ENCODE measurements around the gene APIP. TPM values are rescaled to one million over a fixed set of nuclear protein-coding genes. Genes with fewer than 3 reads are reported as not detected.

The APIP gene
- total RNA-seq, 1 donor from 2014 or later: 26.0 TPM

DNA sequence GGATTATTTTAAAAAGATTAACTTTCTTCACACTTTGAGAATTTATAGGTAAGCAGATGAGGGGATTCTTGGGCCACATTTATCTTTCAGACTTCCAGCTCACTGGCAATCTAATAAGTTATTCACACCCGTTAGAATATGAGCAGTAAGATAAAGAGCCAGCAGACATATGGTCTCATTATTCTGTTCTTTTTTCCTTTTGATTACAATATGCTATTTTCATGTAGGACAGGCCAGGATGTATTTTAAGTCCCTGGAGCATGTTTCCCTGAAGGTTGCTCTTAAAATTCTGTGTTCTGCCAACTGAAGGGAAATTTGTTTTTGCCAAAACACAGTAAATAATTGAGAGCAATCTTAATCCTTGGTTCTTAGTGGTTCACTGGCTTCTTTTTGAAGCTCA lies 22.4 kb upstream of the APIP start:
- H3K4me3 ChIP-seq (ENCODE audit: low read depth, low read length): no peak overlapping the region
- TF ChIP-seq CTCF (conservative IDR thresholded peaks at IDR 0.05; ENCODE audit: low read depth, low read length): no peak
- no peak for DNase-seq (ENCODE audit: low read depth)

GRCh38 chr11:34936945-34937629 lies 20.9 kb upstream of the APIP start:
- TF ChIP-seq CTCF (conservative IDR thresholded peaks at IDR 0.05; ENCODE audit: low read depth, low read length): no peak
- DNase-seq (ENCODE audit: low read depth): no peak

GRCh38 chr11:34929794-34930763 lies 13.9 kb upstream of the APIP start:
- no peak for TF ChIP-seq CTCF (conservative IDR thresholded peaks at IDR 0.05; ENCODE audit: low read depth, low read length)
- no peak overlapping the region for H3K4me3 ChIP-seq (ENCODE audit: low read depth, low read length)
- no peak for DNase-seq (ENCODE audit: low read depth)

More at GRCh38 chr11:34936945-34937629, 20.9 kb upstream of the APIP start:
- H3K4me3 ChIP-seq (ENCODE audit: low read depth, low read length): no peak overlapping the region

DNA sequence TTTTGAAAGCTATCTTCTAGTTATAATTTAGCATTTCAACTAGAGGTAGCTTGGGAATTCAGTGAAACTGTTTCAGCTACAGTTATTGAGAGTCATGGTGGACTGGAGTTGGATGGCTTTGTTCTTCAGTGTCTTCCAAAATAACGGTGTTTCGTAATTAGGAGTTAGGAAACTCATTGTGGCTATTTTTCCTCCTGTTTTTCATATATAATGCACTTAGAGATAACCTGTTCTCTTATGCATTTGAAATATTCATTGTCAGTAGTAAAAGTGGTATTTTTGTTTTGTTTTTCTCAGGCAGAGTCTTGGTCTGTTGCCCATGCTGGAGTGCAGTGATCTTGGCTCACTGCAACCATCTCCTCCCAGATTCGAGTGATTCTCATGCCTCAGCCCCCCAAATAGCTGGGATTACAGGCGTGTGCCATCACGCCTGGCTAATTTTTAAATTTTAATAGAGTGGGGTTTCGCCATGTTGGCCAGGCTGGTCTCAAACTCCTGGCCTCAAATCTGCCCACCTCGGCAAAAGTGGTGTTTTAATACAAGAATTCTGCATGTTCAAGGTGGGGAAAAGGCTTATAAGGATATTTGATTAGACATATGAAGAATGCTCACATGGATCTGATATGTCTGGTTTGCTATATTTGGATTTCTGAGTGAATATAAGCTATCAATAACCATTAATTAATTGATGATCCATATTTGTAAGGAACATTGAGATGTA lies 12.9 kb upstream of the APIP start:
- no peak overlapping the region for H3K4me3 ChIP-seq (ENCODE audit: low read depth, low read length)
- TF ChIP-seq CTCF (conservative IDR thresholded peaks at IDR 0.05; ENCODE audit: low read depth, low read length): no peak
- DNase-seq (ENCODE audit: low read depth): no peak

- TF ChIP-seq CTCF (conservative IDR thresholded peaks at IDR 0.05; ENCODE audit: low read depth, low read length): no peak
- H3K4me3 ChIP-seq (ENCODE audit: low read depth, low read length): no peak overlapping the region
- DNase-seq (ENCODE audit: low read depth): no peak
Observed at GRCh38 chr11:34928268-34928959, 12.2 kb upstream of the APIP start.

GRCh38 chr11:34926831-34927132 lies 10.6 kb upstream of the APIP start:
- H3K4me3 ChIP-seq (ENCODE audit: low read depth, low read length): no peak overlapping the region
- no peak for TF ChIP-seq CTCF (conservative IDR thresholded peaks at IDR 0.05; ENCODE audit: low read depth, low read length)
- no peak for DNase-seq (ENCODE audit: low read depth)
